PC-3 (cell line): ENCODE results near the gene NIN.

Experiments
- EZH2 ChIP-seq: fragments of 300-600 bp; sonication (generic); IDR thresholded peaks from one replicate; pipeline ENCODE4 v1.6.1; 2017; ENCODE audit warnings: antibody characterized with exemption, mild to moderate bottlenecking, low read length; ENCODE audit not compliant: unreplicated experiment
- TF ChIP-seq, protein P1 (sequence below): fragments of 300-600 bp; sonication (generic); conservative IDR thresholded peaks from 2 replicates; pipeline ENCODE4 v1.5.1; 2017; ENCODE audit warnings: antibody characterized with exemption, low read depth, mild to moderate bottlenecking, low read length

DNA sequence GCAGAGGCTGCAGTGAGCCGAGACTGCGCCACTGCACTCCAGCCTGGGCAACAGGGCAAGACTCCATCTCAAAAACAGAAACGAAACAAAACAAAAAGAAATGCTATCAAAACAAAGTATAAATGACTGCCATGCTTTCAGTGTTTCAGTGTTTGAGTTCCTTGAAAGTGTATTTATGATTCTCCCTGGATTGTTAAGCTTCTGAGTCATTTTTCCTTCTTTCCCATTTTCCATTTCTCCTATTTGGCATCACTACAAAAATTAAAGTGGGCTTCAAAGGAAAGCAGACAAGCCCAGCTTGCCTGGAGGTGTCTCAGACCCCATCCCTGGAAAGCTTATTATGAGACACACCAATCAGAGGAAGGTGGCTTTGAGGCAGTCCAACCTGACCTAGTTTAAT is 35.1 kb downstream of the NIN start:
- TF ChIP-seq, protein P1, sequence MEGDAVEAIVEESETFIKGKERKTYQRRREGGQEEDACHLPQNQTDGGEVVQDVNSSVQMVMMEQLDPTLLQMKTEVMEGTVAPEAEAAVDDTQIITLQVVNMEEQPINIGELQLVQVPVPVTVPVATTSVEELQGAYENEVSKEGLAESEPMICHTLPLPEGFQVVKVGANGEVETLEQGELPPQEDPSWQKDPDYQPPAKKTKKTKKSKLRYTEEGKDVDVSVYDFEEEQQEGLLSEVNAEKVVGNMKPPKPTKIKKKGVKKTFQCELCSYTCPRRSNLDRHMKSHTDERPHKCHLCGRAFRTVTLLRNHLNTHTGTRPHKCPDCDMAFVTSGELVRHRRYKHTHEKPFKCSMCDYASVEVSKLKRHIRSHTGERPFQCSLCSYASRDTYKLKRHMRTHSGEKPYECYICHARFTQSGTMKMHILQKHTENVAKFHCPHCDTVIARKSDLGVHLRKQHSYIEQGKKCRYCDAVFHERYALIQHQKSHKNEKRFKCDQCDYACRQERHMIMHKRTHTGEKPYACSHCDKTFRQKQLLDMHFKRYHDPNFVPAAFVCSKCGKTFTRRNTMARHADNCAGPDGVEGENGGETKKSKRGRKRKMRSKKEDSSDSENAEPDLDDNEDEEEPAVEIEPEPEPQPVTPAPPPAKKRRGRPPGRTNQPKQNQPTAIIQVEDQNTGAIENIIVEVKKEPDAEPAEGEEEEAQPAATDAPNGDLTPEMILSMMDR: no peak
- no peak for TF ChIP-seq EZH2
